ENCODE results near the gene PID1.

Gene PID1

GRCh38 chr2:229060147-229060546 lies 210.9 kb downstream of the PID1 start:
- no peak for TF ChIP-seq SPI1 (IDR thresholded peaks at IDR 0.05; ENCODE audit: low read depth, low read length)
- DNase-seq (ENCODE audit: insufficient read length, low spot score) (no peak), FAIRE-seq (no peak)

GRCh38 chr2:229059331-229060033 lies 211.6 kb downstream of the PID1 start:
- DNase-seq (ENCODE audit: insufficient read length, low spot score) (no peak), FAIRE-seq (no peak)
- TF ChIP-seq PAX5 (IDR thresholded peaks at IDR 0.05; ENCODE audit: insufficient read depth, low read length, severe bottlenecking) (no peak), POLR2A (IDR thresholded peaks at IDR 0.05; ENCODE audit: low read depth, low read length) (no peak), POU2F2 (IDR thresholded peaks at IDR 0.05; ENCODE audit: low read depth, low read length) (no peak), TAF1 (IDR thresholded peaks at IDR 0.05; ENCODE audit: low read depth, low read length) (no peak), POLR2AphosphoS5 (IDR thresholded peaks at IDR 0.05; ENCODE audit: low read depth, low read length) (no peak), SPI1 (IDR thresholded peaks at IDR 0.05; ENCODE audit: low read depth, low read length) (no peak)

GRCh38 chr2:229057976-229058553 lies 213.0 kb downstream of the PID1 start:
- DNase-seq (ENCODE audit: insufficient read length, low spot score), result no peak
- no peak for FAIRE-seq
- no peak for TF ChIP-seq PAX5 (IDR thresholded peaks at IDR 0.05; ENCODE audit: insufficient read depth, low read length, severe bottlenecking)
- TF ChIP-seq POLR2A (IDR thresholded peaks at IDR 0.05; ENCODE audit: low read depth, low read length), result no peak
- no peak for TF ChIP-seq POU2F2 (IDR thresholded peaks at IDR 0.05; ENCODE audit: low read depth, low read length)
- no peak for TF ChIP-seq SPI1 (IDR thresholded peaks at IDR 0.05; ENCODE audit: low read depth, low read length)
- no peak for TF ChIP-seq POLR2AphosphoS5 (IDR thresholded peaks at IDR 0.05; ENCODE audit: low read depth, low read length)
- no peak for TF ChIP-seq TAF1 (IDR thresholded peaks at IDR 0.05; ENCODE audit: low read depth, low read length)

- TF ChIP-seq PAX5 (IDR thresholded peaks at IDR 0.05; ENCODE audit: insufficient read depth, low read length, severe bottlenecking), result no peak
- no peak for TF ChIP-seq POLR2A (IDR thresholded peaks at IDR 0.05; ENCODE audit: low read depth, low read length)
- no peak for DNase-seq (ENCODE audit: insufficient read length, low spot score)
- FAIRE-seq, result no peak
Observed at GRCh38 chr2:229054311-229054710, 216.8 kb downstream of the PID1 start.

- TF ChIP-seq POU2F2 (IDR thresholded peaks at IDR 0.05; ENCODE audit: low read depth, low read length) (no peak), TAF1 (IDR thresholded peaks at IDR 0.05; ENCODE audit: low read depth, low read length) (no peak)
- no peak for FAIRE-seq
Observed at GRCh38 chr2:229051798-229052197, 219.3 kb downstream of the PID1 start.

GRCh38 chr2:229050133-229050532 lies 221.0 kb downstream of the PID1 start:
- no peak for FAIRE-seq
- DNase-seq (ENCODE audit: insufficient read length, low spot score), result no peak
- TF ChIP-seq SPI1 (IDR thresholded peaks at IDR 0.05; ENCODE audit: low read depth, low read length) (no peak), PAX5 (IDR thresholded peaks at IDR 0.05; ENCODE audit: insufficient read depth, low read length, severe bottlenecking) (no peak), POU2F2 (IDR thresholded peaks at IDR 0.05; ENCODE audit: low read depth, low read length) (no peak), POLR2A (IDR thresholded peaks at IDR 0.05; ENCODE audit: low read depth, low read length) (no peak)

More at GRCh38 chr2:229051798-229052197, 219.3 kb downstream of the PID1 start:
- no peak for DNase-seq (ENCODE audit: insufficient read length, low spot score)

- TF ChIP-seq POLR2AphosphoS5 (IDR thresholded peaks at IDR 0.05; ENCODE audit: low read depth, low read length) (no peak), POU2F2 (IDR thresholded peaks at IDR 0.05; ENCODE audit: low read depth, low read length) (no peak), TAF1 (IDR thresholded peaks at IDR 0.05; ENCODE audit: low read depth, low read length) (no peak), POLR2A (IDR thresholded peaks at IDR 0.05; ENCODE audit: low read depth, low read length) (no peak), SPI1 (IDR thresholded peaks at IDR 0.05; ENCODE audit: low read depth, low read length) (no peak), PAX5 (IDR thresholded peaks at IDR 0.05; ENCODE audit: insufficient read depth, low read length, severe bottlenecking) (no peak)
- FAIRE-seq, result no peak
- no peak for DNase-seq (ENCODE audit: insufficient read length, low spot score)
Observed at GRCh38 chr2:229048134-229048533, 223.0 kb downstream of the PID1 start.

- TF ChIP-seq TAF1 (IDR thresholded peaks at IDR 0.05; ENCODE audit: low read depth, low read length) (no peak), POLR2AphosphoS5 (IDR thresholded peaks at IDR 0.05; ENCODE audit: low read depth, low read length) (no peak), SPI1 (IDR thresholded peaks at IDR 0.05; ENCODE audit: low read depth, low read length) (no peak), POU2F2 (IDR thresholded peaks at IDR 0.05; ENCODE audit: low read depth, low read length) (no peak), PAX5 (IDR thresholded peaks at IDR 0.05; ENCODE audit: insufficient read depth, low read length, severe bottlenecking) (no peak), POLR2A (IDR thresholded peaks at IDR 0.05; ENCODE audit: low read depth, low read length) (no peak)
- no peak for DNase-seq (ENCODE audit: insufficient read length, low spot score)
- no peak for FAIRE-seq
Observed at GRCh38 chr2:229045671-229046070, 225.4 kb downstream of the PID1 start.

- no peak for FAIRE-seq
- TF ChIP-seq PAX5 (IDR thresholded peaks at IDR 0.05; ENCODE audit: insufficient read depth, low read length, severe bottlenecking) (no peak), POU2F2 (IDR thresholded peaks at IDR 0.05; ENCODE audit: low read depth, low read length) (no peak), TAF1 (IDR thresholded peaks at IDR 0.05; ENCODE audit: low read depth, low read length) (no peak), POLR2A (IDR thresholded peaks at IDR 0.05; ENCODE audit: low read depth, low read length) (no peak), SPI1 (IDR thresholded peaks at IDR 0.05; ENCODE audit: low read depth, low read length) (no peak), POLR2AphosphoS5 (IDR thresholded peaks at IDR 0.05; ENCODE audit: low read depth, low read length) (no peak)
- DNase-seq (ENCODE audit: insufficient read length, low spot score), result no peak
Observed at GRCh38 chr2:229044581-229044980, 226.5 kb downstream of the PID1 start.

GRCh38 chr2:229043681-229044080 lies 227.4 kb downstream of the PID1 start:
- FAIRE-seq, result no peak
- no peak for DNase-seq (ENCODE audit: insufficient read length, low spot score)
- TF ChIP-seq POU2F2 (IDR thresholded peaks at IDR 0.05; ENCODE audit: low read depth, low read length), result no peak
- no peak for TF ChIP-seq POLR2A (IDR thresholded peaks at IDR 0.05; ENCODE audit: low read depth, low read length)
- TF ChIP-seq POLR2AphosphoS5 (IDR thresholded peaks at IDR 0.05; ENCODE audit: low read depth, low read length), result no peak
- TF ChIP-seq SPI1 (IDR thresholded peaks at IDR 0.05; ENCODE audit: low read depth, low read length), result no peak
- no peak for TF ChIP-seq TAF1 (IDR thresholded peaks at IDR 0.05; ENCODE audit: low read depth, low read length)
- TF ChIP-seq PAX5 (IDR thresholded peaks at IDR 0.05; ENCODE audit: insufficient read depth, low read length, severe bottlenecking), result no peak

All from GM12891 (cell line).